SK-N-SH treated with all-trans-retinoic acid at 6 μM for 48 hours (cell line): ENCODE data around the gene WDR46.
A peak's percentile ranks its signal among the peaks of the same experiment; 100 is the strongest.

ENCODE experiments used
- ATAC-seq: fragments of 200-7000 bp; cut with Tn5 transposase; 3 replicates; pipeline ENCODE4 v1.9.1; 2020; ENCODE audit warnings: mild to moderate bottlenecking, moderate library complexity
- BACH2 ChIP-seq: fragments of 250-450 bp; sonication (Bioruptor Pico); IDR thresholded peaks from 2 replicates; pipeline ENCODE4 v1.9.0; 2021; ENCODE audit warnings: mild to moderate bottlenecking, borderline replicate concordance
- CREB5 ChIP-seq: fragments of 250-450 bp; sonication (Bioruptor Pico); IDR thresholded peaks from 2 replicates; pipeline ENCODE4 v1.5.1; 2020; ENCODE audit warnings: low read depth, mild to moderate bottlenecking, moderate library complexity
- CSDC2 ChIP-seq: fragments of 250-450 bp; sonication (Bioruptor Pico); IDR thresholded peaks from 2 replicates; pipeline ENCODE4 v1.5.0; 2020; ENCODE audit warnings: mild to moderate bottlenecking, moderate library complexity
- CSRNP3 ChIP-seq: fragments of 250-450 bp; sonication (Bioruptor Pico); IDR thresholded peaks from 2 replicates; pipeline ENCODE4 v1.5.1; 2021; ENCODE audit warnings: mild to moderate bottlenecking, moderate library complexity
- ESRRG ChIP-seq: fragments of 250-450 bp; sonication (Bioruptor Pico); IDR thresholded peaks from 2 replicates; pipeline ENCODE4 v1.6.1; 2021; ENCODE audit warnings: mild to moderate bottlenecking
- GLIS3 ChIP-seq: fragments of 250-450 bp; sonication (Bioruptor Pico); IDR thresholded peaks from 2 replicates; pipeline ENCODE4 v1.5.0; 2020; ENCODE audit warnings: mild to moderate bottlenecking, moderate library complexity
- OSR1 ChIP-seq: fragments of 250-450 bp; sonication (Bioruptor Pico); IDR thresholded peaks from 2 replicates; pipeline ENCODE4 v1.8.0; 2022; ENCODE audit warnings: moderate library complexity, mild to moderate bottlenecking, inconsistent platforms
- PATZ1 ChIP-seq: fragments of 250-450 bp; sonication (Bioruptor Pico); IDR thresholded peaks from 2 replicates; pipeline ENCODE4 v1.8.0; 2020; ENCODE audit warnings: mild to moderate bottlenecking, moderate library complexity, borderline replicate concordance
- POU6F1 ChIP-seq: fragments of 250-450 bp; sonication (Bioruptor Pico); IDR thresholded peaks from 2 replicates; pipeline ENCODE4 v1.8.0; 2021; ENCODE audit warnings: low read depth, mild to moderate bottlenecking, moderate library complexity, borderline replicate concordance
- RARB ChIP-seq: fragments of 250-450 bp; sonication (Bioruptor Pico); IDR thresholded peaks from 2 replicates; pipeline ENCODE4 v1.8.0; 2021; ENCODE audit warnings: mild to moderate bottlenecking, moderate library complexity
- SNAI2 ChIP-seq: fragments of 250-450 bp; sonication (Bioruptor Pico); IDR thresholded peaks from 2 replicates; pipeline ENCODE4 v1.5.0; 2020; ENCODE audit warnings: mild to moderate bottlenecking, moderate library complexity
- TOX ChIP-seq: fragments of 250-450 bp; sonication (Bioruptor Pico); IDR thresholded peaks from 2 replicates; pipeline ENCODE4 v1.8.0; 2021; ENCODE audit warnings: mild to moderate bottlenecking, moderate library complexity, borderline replicate concordance
- TSHZ2 ChIP-seq: fragments of 250-450 bp; sonication (Bioruptor Pico); IDR thresholded peaks from 2 replicates; pipeline ENCODE4 v1.5.0; 2020; ENCODE audit warnings: mild to moderate bottlenecking, moderate library complexity
- ZC3H10 ChIP-seq: fragments of 250-450 bp; sonication (Bioruptor Pico); IDR thresholded peaks from 2 replicates; pipeline ENCODE4 v1.5.1; 2021; ENCODE audit warnings: mild to moderate bottlenecking, moderate library complexity
- ZFP3 ChIP-seq: fragments of 250-450 bp; sonication (Bioruptor Pico); IDR thresholded peaks from 2 replicates; pipeline ENCODE4 v1.5.0; 2020; ENCODE audit warnings: mild to moderate bottlenecking, moderate library complexity
- ZFP30 ChIP-seq: fragments of 450-650 bp; formaldehyde crosslinking; IDR thresholded peaks from 2 replicates; pipeline ENCODE4 v1.5.0; 2022; ENCODE audit warnings: mild to moderate bottlenecking, moderate library complexity
- ZNF70 ChIP-seq: fragments of 450-650 bp; formaldehyde crosslinking; IDR thresholded peaks from 2 replicates; pipeline ENCODE4 v1.5.0; 2020; ENCODE audit warnings: mild to moderate bottlenecking, moderate library complexity

Gene WDR46

GRCh38 chr6:33301877-33302276, 12.8 kb upstream of the WDR46 start:
- no peak for TF ChIP-seq ZC3H10 (CRISPR knock-in tag)
- TF ChIP-seq ZNF70 (CRISPR knock-in tag): no peak
- TF ChIP-seq SNAI2 (CRISPR knock-in tag): no peak
- TF ChIP-seq CSDC2 (CRISPR knock-in tag): no peak
- no peak for TF ChIP-seq BACH2 (CRISPR knock-in tag)
- TF ChIP-seq RARB: no peak
- TF ChIP-seq ZFP3 (CRISPR knock-in tag): no peak
- no peak for TF ChIP-seq ESRRG
- no peak for TF ChIP-seq CREB5 (CRISPR knock-in tag)
- no peak for TF ChIP-seq TOX (CRISPR knock-in tag)
- no peak for TF ChIP-seq TSHZ2 (CRISPR knock-in tag)
- TF ChIP-seq PATZ1: no peak
- TF ChIP-seq CSRNP3: no peak
- TF ChIP-seq GLIS3 (CRISPR knock-in tag): no peak
- no peak for TF ChIP-seq ZFP30 (CRISPR knock-in tag)
- no peak for ATAC-seq

- ATAC-seq: peak; percentile 73
- no peak for TF ChIP-seq SNAI2 (CRISPR knock-in tag)
- 0 out of 2 replicates have a peak, but pooled peaks have one; percentile 4 for TF ChIP-seq POU6F1 (CRISPR knock-in tag)
- no peak for TF ChIP-seq TSHZ2 (CRISPR knock-in tag)
- no peak for TF ChIP-seq ESRRG
- peak; percentile 30; the same call in 1 of the 2 replicates for TF ChIP-seq GLIS3 (CRISPR knock-in tag)
- TF ChIP-seq CSRNP3: no peak
- no peak for TF ChIP-seq OSR1 (CRISPR knock-in tag)
These were observed 10.4 kb upstream of the WDR46 start for GRCh38 chr6:33299237-33299944.
